Measurements from ENCODE around the gene MAMLD1.
"Not testable (repeated sequence)": the region's sequence is repeated elsewhere in the genome, so short reads cannot be mapped to it uniquely, and the experiment has no call there.

MAMLD1 gene, protein sequence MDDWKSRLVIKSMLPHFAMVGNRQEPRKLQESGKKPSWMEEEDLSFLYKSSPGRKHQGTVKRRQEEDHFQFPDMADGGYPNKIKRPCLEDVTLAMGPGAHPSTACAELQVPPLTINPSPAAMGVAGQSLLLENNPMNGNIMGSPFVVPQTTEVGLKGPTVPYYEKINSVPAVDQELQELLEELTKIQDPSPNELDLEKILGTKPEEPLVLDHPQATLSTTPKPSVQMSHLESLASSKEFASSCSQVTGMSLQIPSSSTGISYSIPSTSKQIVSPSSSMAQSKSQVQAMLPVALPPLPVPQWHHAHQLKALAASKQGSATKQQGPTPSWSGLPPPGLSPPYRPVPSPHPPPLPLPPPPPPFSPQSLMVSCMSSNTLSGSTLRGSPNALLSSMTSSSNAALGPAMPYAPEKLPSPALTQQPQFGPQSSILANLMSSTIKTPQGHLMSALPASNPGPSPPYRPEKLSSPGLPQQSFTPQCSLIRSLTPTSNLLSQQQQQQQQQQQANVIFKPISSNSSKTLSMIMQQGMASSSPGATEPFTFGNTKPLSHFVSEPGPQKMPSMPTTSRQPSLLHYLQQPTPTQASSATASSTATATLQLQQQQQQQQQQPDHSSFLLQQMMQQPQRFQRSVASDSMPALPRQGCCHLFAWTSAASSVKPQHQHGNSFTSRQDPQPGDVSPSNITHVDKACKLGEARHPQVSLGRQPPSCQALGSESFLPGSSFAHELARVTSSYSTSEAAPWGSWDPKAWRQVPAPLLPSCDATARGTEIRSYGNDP

DNA sequence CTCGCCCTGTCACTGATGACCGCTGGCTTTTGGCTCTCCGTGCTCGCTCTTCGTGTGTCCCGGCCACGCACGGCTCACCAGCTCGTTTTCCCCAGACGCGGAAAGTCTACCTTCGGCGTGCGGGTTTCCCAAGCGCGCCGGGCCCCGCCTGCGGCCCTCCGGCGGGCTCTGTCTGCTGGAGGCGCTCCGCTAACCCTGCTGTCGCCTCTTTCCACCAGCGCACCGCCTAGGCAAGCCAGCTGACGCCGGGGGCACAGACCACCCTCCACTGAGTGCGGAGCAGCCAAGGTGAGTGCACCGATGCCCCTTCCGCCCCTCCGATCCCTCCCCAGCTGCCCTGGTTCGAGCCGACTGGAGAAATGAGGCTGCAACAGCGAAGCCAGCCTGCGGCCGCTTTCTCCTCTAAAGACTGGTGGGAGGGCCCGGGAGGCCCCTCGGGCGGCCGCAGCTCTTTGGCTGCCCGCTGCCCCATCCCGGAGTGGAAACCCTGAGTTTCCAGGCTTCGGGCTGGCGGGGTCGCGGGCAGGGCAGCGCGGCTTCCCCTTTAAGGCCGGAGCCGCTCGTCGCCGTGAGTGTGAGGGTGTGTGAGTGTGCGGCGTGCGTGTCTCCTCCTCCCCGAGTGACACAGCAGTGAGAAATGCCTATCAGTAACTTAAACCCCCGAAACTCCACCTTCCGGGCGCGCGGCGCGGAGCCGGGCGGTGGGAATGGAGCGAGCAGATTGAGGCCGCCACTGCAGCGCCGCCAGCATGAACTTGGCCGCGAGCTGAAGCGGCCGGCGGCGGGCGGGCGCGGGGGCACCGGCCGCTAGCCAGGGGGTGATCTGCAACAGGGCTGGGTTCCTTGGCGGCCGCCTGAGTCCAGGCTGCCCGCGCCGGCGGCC, at the start of gene MAMLD1:
MAMLD1 (plus strand) TSS at position 719 of the 883 bp plus-strand sequence. CDS start 82,200 bp downstream, outside the sequence.
- DNase-seq (ENCODE audit: insufficient read length, low spot score): no peak
- FAIRE-seq: no peak

DNA sequence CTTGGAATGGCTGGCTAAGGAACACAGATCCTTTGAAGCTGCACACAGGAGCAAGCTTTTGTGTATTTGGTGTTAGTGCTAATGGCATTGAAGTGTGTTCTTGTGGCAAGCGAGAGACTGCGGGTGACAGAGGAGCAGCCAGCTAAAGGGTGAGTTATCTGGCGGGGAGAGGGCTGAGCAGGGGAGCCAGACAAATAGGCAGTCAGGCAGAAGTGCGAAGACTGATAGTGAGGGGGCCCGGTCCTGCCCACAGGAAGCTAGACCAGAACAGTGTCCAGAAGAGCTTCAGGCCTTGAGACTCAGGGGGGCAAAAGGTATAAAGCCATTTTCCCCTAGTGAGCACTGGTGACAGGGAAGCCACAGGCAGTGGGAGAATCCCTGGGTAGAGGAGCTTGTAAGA, 49.6 kb upstream of the MAMLD1 start:
- no peak for FAIRE-seq

DNA sequence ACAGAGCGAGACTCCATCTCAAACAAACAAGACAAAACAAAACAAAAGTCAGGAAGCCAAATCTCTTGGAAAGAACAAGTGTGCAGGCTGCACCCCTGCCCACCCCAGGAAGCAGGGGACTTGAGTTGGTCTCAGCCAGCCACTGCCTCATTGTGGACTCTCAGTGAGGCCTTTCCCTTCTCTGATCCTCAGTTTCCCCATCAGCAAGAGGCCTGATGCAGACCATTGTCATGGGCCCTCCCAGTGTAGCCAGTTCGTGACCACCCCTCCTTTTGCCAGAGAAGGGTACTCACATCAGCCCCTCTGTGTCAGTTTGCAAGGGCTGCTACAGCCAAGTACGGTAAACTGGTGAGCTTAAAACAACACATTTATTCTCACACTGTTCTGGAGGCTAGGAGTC, 48.9 kb upstream of the MAMLD1 start:
- DNase-seq (ENCODE audit: insufficient read length, low spot score) (no peak), FAIRE-seq (no peak)

More for the DNA sequence above, 49.6 kb upstream of the MAMLD1 start:
- DNase-seq (ENCODE audit: insufficient read length, low spot score): no peak

DNA sequence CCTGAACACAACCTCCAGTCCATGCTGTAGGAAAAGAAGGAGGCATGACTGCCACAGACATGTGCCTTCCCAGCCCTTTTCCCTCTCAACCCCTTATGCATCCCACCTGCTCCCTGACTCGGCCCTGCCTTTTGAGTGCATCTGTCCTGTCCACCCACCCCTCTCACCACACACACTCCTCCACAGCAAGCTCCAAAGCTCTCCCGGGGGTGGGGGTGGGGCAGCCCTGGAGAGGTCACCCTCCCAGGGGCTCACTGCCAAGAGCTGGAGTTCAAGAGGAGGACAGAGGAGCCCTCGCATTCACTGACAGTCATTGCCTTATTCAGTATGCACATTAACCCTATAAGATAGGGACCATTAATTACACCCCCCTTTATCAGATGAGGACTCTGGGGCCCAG, 46.6 kb upstream of the MAMLD1 start:
- DNase-seq (ENCODE audit: insufficient read length, low spot score) (no peak), FAIRE-seq (no peak)

DNA sequence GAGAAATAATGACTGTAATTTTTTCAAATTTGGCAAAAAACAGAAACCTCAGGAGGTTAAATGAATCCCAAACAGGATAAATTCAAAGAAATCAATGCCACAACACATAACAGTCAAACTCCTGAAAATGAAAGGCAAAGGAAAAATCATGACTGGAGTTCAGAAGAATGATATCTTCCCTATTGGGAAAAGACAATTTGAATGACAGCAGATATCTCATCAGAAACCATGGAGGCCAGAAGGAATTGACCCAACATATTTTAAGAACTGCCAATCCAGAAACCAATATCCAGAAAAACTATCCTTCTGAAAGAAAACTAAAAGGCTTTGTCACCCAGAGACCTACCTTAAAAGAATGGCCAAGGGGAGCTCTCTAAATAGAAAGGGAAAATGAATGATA, 40.1 kb upstream of the MAMLD1 start:
- DNase-seq (ENCODE audit: insufficient read length, low spot score) (no peak), FAIRE-seq (no peak)

DNA sequence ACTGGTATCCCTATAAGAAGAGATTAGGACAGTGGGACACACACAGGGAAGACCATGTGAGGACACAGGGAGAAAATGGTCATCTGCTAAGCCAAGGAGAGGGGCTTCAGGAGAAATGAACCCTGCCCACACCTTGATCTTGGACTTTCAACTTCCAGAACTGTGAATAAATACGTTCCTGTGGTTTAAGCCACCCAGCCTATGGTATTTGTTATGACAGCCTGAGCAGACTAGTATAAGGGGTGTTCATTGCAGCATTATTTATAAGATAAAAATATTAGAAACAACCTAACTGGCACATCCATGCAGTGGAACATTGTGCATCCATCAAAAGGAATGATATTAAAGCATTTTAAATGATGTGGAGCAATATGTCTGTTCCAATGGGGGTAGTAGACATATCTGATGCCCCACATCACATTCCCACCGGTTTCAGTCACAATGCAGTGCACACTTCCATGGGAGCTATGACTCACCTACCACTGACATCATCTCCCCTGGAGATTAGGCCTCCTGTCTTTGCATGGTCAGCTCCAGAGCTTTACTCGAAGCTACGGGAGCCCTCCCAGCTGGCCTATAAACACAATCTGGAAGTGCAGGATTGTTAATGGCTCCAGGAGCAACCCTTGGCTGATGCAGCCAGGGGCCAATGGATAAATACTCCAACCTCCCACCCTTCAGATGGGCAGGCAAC, 38.9 kb upstream of the MAMLD1 start:
- DNase-seq (ENCODE audit: insufficient read length, low spot score): no peak
- no peak for FAIRE-seq

DNA sequence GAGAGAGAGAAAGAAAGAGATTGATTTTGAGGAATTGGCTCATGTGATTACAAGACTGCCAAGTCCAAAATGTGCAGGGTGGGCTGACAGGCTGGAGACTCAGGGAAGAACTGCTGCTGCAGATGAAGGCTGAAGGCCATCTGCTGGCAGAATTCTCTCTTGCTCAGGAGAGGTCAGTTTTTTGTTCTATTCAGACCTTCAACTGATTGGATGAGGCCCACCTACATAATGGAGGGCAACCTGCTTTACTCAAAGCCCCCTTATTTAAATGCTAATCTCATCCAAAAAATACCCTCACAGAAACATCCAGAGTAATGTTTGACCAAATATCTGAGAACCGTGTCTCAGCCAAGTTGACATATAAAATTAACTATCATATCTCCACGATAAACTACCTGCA, 38.2 kb upstream of the MAMLD1 start:
- DNase-seq (ENCODE audit: insufficient read length, low spot score) (no peak), FAIRE-seq (no peak)

DNA sequence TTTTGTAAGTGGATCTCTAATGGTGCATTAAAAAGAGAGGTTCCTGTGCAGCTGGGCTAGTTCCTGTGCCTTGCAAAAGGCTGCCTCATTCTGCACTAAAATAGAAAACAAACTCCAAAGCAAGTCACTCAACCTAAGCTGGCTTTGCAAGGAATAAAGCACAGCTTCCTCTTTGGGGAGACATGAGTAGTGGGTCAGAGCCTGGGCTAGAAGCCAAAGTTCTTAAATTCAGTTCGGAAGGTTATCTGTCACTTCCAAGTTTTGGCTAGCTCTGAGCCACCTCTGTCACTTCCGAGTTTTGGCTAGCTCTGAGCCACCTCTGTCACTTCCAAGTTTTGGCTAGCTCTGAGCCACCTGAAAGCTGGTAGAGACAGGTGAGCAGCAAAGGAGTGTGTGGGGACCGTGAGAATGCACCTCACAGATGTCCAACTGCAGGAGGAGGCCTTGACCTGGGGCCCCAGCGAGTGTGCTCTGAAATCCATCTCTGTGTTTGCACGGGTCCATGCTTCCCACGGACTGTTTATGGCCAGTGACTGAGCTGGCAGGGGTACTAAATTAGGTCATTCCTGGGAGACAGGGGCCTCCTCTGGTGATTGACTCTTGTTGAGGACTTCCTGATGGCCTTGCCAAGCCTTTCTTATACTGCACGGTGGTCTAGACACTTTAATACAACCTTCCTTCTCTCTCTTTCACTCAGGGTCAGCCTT, 36.4 kb upstream of the MAMLD1 start:
- FAIRE-seq (no peak), DNase-seq (ENCODE audit: insufficient read length, low spot score) (no peak)

DNA sequence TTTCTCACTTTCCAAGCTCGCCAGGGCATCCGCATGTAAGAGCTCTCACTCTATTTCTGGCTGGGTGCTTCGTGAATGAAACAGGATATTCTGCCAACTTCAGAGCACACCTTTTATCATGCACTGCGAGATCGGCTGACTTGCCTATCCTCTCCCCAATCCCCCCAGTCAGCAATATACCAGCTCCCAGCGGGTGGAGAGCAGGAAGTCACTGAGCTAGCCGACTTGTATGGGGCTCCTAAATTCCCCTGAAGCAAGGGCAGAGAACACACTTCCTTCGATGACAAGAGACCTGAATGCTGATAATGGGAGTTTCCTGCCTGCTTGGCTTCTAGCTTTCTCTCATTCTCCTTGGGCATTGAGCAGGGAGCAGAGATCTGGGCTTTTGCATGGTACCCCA, 33.8 kb upstream of the MAMLD1 start:
- FAIRE-seq (no peak), DNase-seq (ENCODE audit: insufficient read length, low spot score) (no peak)

DNA sequence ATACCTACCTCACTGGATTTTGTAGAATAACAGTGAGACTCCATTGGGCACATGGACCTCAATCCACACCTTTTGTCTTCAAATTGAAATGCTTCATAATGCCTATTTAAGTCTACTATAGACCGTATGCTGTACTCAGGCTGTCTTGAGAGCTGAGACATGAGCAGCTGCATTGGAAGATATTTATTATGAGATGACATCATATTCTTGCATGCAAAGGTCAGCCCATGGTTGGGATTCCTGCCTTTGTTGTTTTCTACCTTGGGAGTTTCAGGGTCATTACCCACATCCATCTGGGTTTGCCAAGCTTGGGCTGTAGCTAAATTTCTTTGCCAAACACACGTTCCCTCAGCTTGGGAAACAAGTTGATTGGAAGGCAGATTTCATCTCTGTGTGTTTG, 33.2 kb upstream of the MAMLD1 start:
- DNase-seq (ENCODE audit: insufficient read length, low spot score): no peak
- no peak for FAIRE-seq

DNA sequence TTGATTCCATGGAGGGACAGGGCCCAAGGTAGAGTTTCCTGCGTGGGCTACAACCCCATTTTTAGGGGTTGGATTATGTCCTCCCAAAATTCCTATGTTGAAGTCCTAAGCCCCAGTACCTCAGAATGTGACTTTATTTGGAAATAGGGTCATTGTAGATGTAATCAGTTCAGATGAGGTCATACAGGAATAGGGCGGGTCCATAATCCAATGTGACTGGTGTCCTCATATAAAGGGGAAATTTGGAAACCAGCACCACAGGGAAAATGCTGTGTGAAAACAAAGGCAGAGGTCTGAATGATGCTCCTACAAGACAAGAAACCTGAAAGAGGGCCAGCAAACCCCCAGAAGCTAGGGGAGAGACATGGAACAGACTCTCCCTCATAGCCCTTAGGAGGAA, 31.1 kb upstream of the MAMLD1 start:
- no peak for FAIRE-seq

DNA sequence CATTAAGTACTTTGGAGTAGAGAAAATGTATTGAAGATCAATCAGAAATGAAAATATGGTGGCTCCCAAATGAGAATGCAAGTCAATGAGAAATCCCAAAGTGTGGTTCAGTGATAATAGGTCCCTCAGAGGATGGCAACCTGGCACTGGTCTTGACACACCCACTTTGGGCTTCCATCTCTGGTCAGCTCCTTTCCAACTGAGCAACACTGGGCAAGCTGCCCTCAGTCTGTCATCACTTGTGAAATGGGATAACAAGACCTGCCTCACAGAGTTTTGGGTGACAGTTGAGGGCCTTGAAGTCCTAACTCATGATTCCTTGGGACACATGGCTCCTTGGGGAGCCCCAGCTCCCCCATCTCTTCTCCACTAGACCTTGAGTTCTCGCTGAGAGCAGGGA, 29.0 kb upstream of the MAMLD1 start:
- DNase-seq (ENCODE audit: insufficient read length, low spot score): no peak
- no peak for FAIRE-seq

More for the DNA sequence above, 31.1 kb upstream of the MAMLD1 start:
- no peak for DNase-seq (ENCODE audit: insufficient read length, low spot score)

DNA sequence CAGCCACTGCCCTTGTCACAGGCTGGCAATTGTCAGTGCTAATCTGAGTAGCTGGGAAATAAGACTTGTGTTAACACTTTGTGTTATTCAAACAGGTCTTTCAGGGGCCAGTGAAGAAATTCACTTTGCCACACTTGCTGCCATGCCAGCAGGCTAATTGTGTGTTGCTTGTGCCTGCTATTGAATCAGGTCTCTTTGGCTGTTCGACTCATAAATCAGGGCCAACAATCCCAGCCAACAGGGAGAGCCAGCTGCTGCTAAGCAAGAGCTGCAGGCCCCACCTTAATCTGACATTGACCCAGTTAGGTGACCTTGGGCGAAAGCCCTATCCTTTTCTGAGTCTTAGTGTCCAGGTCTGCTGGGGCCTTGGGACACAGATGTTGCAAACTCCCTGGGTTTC, 28.1 kb upstream of the MAMLD1 start:
- no peak for DNase-seq (ENCODE audit: insufficient read length, low spot score)
- FAIRE-seq: no peak

DNA sequence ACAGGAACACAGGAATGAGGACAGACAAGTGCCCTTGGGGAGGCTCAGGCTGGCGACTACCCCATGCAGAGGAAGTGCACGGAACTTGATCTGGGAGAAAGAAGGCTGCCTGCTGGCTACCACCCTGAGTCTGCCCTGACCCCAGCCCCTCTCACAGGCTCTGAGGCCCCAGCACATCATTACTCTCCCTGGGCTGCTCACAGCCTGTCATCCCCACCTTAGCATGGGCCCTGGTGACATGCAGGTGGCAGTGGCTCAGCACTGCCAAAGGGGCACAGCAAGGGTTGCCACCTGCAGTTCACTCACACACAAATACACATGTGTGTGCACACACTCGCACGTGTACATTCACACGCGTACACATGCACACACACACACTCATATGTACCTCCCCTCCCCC, 26.1 kb upstream of the MAMLD1 start:
- FAIRE-seq: no peak
- no peak for DNase-seq (ENCODE audit: insufficient read length, low spot score)

DNA sequence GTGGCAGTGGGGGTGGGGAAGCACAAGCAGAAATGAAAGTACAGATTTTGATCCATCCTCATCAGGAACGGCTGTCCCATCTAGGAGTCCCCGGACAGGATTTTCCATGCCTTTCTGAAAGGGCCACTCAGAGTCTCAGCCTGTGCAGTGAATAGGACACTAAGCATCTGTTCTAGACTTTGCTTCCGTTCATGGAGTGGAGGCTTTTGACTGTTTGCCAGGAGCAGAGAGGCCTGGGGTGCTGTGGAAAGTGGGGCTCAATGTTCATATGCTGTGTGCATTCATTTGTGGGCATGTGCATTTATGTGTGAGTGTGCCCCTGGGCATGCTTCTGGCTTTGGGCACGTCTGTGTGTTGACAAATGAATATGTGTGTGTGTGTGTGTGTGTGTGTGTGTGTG, 25.6 kb upstream of the MAMLD1 start:
- no peak for DNase-seq (ENCODE audit: insufficient read length, low spot score)
- no peak for FAIRE-seq

DNA sequence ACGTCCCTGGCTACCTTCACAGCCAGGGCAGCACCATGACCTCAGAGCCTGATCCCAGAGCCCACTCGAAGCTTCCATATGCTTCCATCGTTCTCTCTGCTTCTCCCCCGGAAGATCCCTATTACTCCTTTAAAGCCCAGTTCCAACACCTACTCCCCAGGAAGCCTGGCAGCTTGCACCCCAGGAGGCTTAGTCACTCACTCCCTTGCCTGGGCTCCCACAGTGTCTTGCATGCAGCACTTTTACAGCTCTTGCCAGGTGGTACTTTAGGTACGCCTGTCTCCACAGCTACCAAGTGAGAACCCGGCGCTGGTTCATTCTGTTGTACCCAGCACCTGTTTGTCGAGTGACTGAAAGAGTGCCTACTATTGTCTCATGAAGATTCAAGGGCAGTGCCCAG, 24.5 kb upstream of the MAMLD1 start:
- FAIRE-seq (no peak), DNase-seq (ENCODE audit: insufficient read length, low spot score) (no peak)

DNA sequence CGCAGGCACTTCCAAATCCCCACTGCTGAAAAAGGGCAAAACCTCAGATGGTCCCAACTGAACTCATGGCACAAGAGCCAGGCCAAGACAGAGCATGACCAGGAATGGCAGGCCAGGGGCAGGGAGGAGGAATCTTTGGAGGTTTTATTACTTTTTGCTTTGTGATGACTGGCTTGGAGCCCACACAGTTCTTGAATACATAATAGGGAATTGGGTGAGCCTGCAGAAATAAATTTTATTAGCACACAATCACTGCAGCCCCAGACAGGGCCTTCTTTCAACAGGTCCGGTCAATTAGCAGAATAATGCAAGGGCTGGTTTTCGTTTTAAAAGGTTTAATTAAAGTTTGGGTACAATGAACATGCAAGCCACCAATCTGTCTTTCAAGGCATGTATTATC, 23.4 kb upstream of the MAMLD1 start:
- DNase-seq (ENCODE audit: insufficient read length, low spot score): no peak
- no peak for FAIRE-seq

DNA sequence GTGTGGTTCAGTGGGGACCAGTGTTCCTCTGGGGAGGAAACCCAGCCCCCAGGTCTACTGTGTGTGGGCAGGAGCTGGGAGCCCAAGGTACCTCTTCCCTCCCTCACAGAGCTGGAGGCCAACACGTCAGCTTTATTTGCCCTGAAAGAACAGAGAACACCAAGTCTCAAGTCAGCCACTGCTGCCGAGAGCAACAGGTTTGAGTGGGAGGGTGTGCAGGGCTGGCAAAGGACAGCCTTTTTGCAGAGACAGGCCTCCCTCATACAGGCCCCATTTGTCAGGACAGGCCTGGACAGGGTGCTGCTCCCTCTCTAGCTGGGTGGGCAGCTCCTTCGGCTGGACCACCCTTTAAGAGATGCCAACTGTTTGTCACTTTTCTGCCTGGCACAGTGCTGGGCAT, 22.8 kb upstream of the MAMLD1 start:
- FAIRE-seq; DNase-seq (ENCODE audit: insufficient read length, low spot score): not testable (repeated sequence)

DNA sequence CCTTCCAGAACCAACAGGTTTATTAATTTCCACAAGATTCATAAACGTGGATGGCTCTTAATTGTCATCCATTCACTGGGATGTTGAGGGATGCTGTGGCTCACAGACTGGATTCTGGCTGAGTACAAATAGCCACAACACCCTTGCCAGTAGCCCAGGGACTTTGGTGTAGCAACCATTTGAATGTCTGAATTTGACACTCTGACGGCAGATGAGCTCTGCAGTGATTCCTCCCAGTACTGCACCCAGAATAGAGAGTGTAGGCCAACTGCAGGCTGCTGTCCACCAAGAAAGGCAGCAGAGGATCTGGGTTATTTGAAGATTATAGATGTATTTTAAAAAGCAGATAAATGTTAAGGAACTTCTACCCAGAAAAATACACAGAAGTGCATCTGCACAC, 15.6 kb upstream of the MAMLD1 start:
- DNase-seq (ENCODE audit: insufficient read length, low spot score) (no peak), FAIRE-seq (no peak)

DNA sequence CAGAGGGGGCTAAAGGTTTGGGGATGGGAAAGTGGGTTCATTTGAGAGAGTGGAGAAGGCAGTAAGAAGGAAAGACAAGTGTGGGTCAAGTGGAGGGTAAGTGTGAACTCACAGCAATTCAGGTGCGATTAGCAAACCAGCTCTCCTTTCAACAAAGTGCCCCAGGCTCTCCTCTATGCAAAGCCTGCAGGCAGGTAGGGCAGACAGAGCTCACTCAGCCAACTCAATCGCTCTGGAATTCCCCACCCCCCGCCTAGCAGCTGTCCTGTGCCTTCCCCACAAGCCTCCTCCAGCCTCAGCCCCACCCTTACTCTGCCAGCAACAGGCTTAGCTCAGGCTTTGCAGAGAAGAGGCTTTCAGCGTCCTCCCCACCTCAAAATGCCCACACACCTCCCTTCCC, 14.8 kb upstream of the MAMLD1 start:
- DNase-seq (ENCODE audit: insufficient read length, low spot score) (no peak), FAIRE-seq (no peak)

All from GM19239 (cell line).